ENCODE results near the gene PATE2.

PATE2 gene

DNA sequence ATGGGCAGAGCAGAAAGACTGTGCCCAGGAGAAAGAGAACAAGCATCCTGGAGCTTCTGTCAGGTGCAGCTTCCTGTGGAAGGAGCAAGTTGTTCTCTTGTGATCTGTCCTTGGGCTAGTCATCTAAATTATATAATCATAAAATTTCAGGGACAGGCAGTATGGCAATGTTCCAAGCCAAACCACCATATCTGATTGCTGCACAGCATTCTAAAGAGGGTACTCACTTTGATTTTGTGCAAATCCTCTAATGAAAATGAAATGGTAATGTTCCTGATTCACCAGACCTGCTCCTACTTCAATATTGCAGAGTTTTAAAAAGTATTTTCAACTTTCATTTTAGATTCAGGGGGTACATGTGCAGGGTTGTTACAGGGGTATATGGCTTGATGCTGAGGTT, at the start of gene PATE2:
TSS of gene PATE2 (minus strand) at position 101 of the 400 bp plus-strand sequence. CDS start at position 46, 55 bp downstream.
- DNase-seq (ENCODE audit: low read depth, low spot score) = no peak

DNA sequence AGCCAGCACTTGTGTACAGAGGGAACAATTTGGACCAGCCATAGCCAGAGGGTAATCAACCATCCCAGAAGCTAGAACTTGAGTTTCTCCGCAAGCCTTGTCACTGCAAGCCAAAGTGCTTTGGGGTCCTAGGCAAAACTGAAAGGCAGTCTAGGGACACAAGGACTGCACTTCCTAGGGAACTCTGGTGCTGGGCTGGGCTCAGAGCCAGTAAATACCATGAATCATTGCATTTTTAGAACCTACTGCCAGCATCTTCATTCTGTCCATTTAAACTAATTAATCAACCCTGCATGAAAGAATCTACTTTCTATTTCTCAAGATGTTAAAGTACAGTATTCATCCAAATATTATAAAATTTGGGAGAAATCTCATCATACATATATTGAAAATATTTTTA, 29.3 kb upstream of the PATE2 start:
- no peak for DNase-seq (ENCODE audit: low read depth, low spot score)

DNA sequence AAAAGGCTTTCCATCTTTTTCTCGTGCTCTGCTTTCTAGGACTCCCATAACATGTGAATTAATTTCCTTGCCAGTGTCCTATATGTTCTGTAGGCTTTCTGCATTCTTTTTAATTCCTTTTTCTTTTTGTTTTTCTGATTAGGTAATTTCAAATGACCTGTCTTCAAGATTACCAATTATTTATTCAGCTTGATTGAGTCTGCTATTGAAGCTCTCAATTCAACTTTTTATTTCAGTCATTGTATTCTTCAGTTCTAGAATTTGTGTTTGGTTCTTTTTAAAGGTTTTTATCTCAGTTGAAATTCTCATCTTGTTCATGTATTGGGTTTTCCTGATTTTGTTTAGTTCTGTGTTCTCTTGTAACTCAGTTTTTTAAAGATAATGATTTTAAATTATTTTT, 23.8 kb upstream of the PATE2 start:
- DNase-seq (ENCODE audit: low read depth, low spot score) = no peak

DNA sequence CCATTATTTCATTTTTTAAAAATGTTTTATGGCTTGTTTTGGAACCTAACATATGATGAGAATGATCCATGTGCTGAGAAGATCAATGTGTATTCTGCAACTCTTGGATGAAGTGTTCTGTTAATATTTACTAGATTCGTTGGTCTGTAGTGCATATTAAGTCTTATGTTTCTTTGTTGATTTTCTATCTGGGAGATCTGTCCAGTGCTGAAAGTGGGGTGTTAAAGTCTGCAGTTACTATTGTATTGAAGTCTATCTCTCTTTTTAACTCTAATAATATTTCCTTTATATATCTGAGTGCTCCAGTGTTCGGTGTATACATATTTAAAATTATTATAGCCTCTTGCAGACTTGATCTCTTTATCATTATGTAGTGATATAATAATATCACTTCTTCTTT, 21.2 kb upstream of the PATE2 start:
- DNase-seq (ENCODE audit: low read depth, low spot score) = no peak

DNA sequence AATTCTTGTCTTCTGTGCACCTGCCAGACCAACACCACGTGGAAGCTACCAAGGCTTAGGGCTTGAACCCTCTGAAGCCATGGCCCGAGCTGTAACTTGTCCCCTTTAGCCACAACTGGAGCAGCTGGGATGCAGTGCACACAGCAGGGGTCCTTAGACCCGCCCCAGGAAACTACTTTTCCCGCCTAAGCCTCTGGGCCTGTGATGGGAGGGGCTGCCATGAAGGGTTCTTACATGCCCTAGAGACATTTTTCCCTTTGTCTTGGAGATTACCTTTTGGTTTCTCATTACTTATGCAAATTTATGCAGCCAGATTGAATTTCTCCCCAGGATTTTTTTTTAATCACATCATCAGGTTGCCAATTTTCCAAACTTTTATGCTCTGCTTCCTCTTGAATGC, 19.0 kb upstream of the PATE2 start:
- no peak for DNase-seq (ENCODE audit: low read depth, low spot score)

DNA sequence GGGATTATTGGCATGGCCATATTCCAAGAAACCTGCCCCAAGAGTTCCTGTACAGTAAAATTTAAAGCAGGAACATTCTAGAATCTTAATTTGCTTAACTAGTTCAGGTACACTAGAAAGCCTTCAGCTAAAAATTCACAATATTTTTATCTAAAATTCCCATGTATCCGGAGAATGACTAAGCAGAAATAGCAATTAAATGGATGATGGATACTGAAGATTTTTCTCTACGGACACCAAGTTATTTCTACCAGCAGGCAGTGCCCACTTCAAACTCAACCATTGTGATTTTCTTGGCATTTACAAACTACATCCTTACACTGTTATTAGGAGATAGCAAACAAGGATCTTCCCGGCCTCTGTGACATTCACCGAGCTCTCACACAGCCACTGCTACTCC, 12.2 kb upstream of the PATE2 start:
- no peak for DNase-seq (ENCODE audit: low read depth, low spot score)

DNA sequence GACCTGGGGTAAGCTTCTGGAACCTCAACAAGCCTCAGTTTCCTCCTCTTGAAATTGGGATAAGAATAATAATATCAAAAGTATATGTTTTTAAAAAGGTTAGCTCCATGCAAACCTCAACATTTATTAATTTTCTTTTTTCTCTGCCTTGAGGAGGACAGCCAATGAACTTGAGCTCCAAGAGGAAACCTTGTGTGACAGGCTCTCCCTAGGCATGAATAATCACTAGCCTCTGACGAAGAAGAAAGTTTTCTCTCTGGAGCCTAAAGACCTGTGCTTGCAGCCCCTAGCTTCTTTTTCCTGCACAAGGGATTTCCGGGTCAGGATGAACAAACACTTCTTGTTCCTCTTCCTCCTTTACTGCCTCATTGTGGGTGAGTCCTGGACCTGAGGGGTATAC, 9.2 kb upstream of the PATE2 start, which contains the start of gene PATE3:
TSS of gene PATE3 (plus strand) at position 301 of the 400 bp plus-strand sequence. CDS start at position 326, 25 bp downstream.
- DNase-seq (ENCODE audit: low read depth, low spot score) = no peak

DNA sequence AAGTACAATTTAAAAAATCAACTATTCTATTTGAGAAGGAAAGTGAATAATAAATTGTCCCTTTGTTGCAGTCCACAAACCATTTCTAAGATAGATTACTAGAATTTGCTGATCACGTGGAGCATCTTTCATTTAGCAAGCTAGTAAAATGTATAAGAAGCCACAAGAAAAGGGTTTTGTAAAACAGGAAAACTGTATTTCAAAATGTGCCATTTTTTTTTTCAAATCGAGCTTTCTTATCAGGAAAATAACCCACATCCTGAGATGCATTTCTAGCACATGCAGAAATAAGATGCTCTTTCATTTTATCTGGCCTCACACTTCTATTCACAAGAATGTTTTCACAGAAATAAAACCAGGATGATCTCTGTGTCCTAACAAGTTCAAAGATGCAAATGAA, 6.0 kb upstream of the PATE2 start:
- no peak for DNase-seq (ENCODE audit: low read depth, low spot score)

DNA sequence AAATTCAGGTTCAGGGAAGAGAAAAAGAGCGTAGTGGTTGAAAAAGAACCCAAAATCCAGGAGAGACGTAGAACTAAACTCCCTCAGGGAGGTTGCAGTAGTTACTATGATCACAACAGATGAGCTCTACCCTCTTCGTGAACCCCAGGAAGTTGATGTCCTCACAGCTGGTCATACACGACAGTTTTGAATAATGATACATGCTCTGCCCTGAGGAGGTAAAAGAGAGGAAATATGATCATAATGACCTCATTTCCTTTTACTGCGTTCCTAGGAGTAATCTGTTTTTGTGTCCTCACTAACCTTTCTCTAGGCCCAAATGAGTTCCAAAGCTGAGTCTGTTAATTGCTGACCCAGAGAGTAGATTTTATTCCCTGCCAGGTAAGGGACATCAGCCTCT, 1.3 kb downstream of the PATE2 start:
- DNase-seq (ENCODE audit: low read depth, low spot score) = no peak

DNA sequence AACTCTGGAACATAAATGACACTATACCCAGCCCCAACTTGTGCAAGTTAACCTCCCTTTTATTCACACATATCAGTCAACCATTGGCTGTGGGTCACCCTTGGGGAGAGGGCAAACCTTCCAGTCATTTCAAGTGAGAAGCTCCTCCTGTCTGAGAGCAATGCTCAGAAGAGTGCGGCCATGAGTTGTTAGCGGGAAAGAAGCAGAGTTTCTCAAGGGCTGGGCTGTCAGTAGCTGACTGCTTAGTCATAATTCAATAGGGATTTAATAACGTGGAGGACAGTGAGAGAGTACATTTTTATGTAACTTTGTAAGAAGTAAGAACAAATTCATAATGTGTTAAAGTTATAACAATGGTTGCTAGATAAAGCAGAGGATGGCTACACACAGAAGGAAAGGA, 5.1 kb downstream of the PATE2 start:
- DNase-seq (ENCODE audit: low read depth, low spot score) = no peak

DNA sequence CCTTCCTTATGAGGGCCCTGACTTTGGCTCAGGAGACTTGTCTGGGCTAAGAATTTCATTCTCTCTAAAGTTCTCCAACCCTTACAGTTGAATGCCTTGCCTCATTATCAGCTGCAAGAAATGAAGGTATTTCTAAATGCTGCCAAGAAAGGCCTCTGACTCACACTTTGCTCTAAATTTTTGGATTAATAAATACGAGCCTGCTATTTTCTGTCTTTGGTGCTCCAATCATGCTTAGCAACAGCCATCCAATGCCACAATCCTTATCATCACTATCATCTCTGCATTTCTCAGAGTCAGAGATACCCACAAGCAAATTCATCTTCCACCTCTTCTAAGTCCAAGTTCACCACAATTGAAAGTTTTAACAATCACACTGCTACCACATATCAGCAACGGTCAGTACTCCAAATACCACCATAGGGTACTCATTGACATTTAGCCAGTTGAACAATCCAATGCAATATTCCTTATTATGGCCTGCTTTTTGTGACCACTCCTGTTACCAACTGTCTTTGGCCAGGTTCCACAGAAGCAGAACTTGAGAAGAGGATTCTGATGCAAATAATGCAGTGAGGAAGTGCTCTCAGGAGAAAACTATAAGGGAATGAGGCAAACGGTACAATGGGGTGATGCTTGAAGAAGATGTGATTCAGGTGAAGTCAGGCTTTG, 5.7 kb downstream of the PATE2 start:
- no peak for DNase-seq (ENCODE audit: low read depth, low spot score)

DNA sequence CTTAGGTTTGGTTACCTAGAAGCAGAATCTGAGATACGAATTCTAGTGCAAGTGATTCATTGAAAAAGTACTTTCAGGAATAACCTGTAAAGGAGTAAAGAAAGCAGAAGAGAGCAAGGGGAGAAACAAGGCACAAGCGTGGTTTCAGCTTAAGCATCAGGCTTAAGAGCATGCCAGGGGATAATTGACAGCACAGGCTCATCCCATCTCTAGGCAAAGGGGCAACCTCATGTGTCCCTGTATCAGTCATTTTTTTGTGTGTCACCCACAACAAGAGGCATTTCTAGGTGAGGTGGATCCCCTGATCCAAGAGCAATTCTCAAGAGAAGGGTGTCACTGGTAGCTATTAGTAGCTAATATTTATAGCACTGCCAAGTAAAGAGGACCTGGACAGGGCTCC, 8.0 kb downstream of the PATE2 start:
- DNase-seq (ENCODE audit: low read depth, low spot score) = no peak

DNA sequence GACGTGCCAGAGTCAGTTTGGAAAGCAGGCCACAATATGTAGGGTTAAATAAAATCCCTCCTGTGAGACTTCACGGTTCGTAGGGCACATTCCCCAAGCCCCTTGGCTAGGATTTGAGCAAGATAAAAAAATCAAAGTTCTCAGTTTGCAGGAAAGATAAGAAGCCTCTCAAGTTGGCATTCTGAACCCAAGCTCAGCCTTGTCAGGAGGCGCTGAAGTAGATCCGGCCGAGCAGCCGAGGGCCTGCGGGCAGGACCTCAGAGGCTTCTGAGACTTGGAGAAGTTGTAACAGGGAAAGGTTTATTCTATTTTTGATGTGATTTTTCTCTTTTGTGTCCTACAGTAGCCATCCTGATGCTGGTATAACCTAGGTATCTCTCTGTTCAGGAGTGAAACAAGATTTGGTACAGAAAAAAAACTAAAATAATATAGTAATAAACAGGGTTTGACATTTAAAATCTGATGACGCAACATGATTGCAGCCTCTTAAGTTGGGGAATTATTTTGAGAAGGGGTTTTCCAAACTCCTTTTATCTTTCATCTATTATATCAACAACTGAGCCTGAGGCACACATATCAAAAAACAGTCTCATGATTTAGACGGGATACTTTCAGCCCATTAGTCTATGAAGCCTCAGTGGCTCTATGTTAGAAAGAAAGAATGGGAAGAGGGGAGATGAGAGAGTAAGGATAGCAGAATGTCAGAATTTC, 10.1 kb downstream of the PATE2 start:
- no peak for DNase-seq (ENCODE audit: low read depth, low spot score)

DNA sequence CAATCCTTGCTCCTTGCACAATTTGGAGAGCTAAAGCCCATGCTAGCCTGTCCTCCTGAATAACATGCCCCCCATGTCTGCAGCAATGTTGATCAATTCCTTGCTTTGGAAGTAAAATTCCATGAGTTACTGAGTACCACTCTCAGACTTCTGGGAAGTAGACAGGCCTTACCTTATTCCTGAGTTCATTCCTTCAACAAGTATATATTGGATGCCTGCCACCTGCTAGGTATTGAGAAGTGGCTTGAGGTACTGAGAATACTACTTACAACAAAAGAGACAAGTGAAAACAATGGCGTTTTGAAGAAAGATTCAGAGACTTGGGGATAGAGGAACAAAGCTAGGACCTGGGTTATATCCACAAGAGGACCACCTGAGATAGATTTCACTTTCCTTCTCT, 12.4 kb downstream of the PATE2 start:
- DNase-seq (ENCODE audit: low read depth, low spot score) = no peak

DNA sequence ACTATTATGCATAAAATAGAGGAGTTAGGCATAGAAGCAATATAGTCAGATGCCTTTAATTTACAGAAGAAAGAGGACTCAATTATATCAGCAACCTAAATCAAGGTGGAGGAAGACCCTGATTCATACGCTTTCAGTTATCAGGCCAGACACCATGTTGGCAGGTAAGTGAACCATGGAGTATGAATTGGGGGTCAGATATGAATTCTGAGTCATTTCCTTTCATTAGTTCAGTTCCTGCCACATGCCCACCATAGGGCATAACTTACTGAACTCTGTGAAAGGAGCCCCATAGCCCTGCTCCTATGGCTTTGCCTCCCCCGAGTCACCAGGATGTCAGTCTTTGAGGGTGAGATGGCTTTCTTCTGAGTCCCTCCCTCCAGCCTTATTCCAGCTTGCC, 15.1 kb downstream of the PATE2 start:
- no peak for DNase-seq (ENCODE audit: low read depth, low spot score)

DNA sequence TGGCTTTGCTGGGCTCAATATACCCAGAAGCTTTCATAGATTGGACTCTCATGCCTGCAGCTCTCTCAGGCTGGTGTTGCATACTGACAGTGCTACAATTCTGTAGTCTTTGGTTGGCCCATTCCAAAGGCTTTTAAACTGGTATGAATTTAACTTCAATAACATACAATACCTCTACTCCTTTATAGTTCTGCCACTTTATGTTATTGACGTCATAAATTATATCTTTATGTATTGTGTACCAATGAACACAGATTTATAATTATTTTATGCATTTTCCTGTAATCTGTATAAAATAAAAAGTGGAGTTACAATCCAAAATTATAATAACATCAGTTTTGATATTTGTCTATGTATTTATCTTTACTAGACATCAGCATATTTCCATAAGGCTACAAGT, 16.2 kb downstream of the PATE2 start:
- no peak for DNase-seq (ENCODE audit: low read depth, low spot score)

DNA sequence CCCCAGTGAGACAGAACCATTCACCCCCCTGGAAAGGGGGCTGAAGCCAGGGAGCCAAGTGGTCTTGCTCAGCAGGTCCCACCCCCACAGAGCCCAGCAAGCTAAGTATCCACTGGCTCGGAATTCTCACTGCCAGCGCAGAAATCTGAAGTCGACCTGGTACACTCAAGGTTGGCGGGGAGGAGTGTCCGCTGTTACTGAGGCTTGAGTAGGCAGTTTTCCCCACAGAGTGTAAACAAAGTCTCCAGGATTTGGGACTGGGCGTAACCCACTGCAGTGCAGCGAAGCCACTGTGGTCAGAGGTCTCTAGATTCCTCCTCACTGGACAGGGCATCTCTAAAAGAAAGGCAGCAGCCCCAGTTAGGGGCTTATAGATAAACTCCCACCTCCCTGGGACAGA, 22.6 kb downstream of the PATE2 start:
- DNase-seq (ENCODE audit: low read depth, low spot score) = no peak

DNA sequence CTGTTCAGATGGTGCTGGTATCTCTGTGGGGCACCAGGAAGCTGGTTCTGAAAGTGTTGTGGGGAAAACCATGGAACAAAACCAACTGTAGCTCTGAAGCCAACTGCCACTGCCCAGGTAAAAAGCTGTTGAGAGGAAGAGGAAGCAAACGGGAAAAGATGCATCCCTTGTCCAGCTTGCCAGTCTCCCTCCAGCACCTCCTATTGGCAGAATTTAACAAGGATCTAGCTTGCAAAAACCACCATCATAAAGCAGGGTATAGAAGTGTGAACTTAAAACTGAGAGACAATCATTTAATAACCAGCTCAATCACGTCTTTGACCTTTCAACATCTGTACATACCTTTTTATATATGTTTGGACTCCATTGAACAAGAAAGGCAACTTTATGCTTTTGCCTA, 28.0 kb downstream of the PATE2 start:
- DNase-seq (ENCODE audit: low read depth, low spot score) = no peak

DNA sequence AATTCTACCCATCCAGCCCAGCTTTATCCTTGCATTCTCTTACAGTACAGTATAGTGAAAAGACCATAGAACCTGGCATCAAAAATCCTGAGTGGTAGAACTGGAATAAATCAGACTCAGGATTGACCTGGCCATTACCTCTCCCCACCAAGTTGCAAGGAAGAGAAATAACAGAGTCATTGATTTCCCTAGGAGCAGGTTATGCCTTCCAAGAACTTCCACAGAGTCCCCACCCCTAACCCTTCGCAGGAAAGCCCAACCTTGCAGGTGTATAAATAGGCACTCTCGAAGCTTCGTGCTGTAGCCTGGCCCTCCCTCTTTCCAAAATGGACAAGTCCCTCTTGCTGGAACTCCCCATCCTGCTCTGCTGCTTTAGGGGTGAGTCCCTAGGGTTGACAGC, 32.6 kb downstream of the PATE2 start, which contains the start of gene PATE1:
TSS of gene PATE1 (plus strand) at position 301 of the 400 bp plus-strand sequence. CDS start at position 327, 26 bp downstream.
- DNase-seq (ENCODE audit: low read depth, low spot score) = no peak

DNA sequence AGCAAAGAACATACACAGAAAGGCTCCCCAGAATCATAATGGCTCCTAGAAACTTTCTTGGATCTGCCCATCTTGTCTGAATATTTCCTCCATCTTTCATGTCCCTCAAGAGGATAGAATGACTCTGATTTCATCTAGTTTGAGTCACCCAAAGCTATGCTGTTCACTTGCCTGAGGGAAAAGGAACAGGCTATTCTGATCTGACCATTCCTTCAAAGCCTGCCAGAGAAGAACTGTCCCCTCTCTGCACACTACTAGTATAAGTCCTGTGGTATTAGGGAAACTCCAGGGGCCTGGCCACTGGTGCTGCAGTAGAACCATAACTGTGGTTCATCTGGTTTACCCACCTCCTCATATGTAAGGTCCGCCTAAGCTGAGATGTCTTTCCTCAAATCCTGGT, 34.9 kb downstream of the PATE2 start:
- no peak for DNase-seq (ENCODE audit: low read depth, low spot score)

DNA sequence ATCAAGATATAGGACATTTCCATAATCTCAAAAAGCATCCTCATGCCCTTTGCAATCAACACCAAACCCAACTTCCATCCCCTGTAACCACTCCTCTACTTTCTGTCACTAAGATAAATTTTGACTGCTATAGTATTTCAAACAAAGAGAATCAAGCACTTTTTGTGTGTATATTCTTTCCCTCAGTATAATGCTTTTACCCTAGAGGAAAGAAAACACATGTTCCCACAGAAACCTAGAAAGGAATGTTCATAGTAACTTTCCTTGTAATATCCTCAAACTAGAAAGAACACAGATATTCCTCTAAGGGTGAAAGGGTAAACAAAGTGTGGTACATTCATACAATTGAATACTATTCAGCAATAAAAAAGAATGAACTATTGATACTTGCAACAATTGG, 38.0 kb downstream of the PATE2 start:
- no peak for DNase-seq (ENCODE audit: low read depth, low spot score)

DNA sequence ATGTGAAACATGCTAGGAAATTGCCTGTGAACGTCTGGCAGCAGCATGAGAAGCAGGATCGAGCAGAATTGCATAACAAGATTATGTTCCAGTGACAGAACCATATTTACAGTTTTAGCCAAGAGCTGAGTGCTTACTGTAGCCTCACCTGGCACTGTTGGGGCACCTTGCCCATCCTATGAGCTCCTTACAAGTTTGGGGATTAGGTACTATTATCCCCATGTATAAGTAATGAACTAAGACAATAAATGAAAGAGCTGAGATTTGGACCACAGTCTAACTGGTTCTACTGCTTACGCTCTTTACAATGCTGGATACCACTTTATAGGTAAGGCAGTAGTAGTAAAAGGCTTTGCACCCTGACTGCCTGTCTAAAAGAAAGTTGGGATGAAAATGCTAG, 49.7 kb downstream of the PATE2 start:
- no peak for DNase-seq (ENCODE audit: low read depth, low spot score)

Data from brain pericyte (primary cell).